Fibroblast of the aortic adventitia (primary cell): Measurements from ENCODE around the gene NFKBIB. TPM values are rescaled to one million over a fixed set of nuclear protein-coding genes. Genes with fewer than 3 reads are reported as not detected.

ENCODE experiments used
- DNase-seq: peaks from one replicate; pipeline ENCODE4 v3.0.0-alpha.2; 2010; ENCODE audit warnings: low read depth
- H3K4me3 ChIP-seq: 2 replicates; pipeline ENCODE4 v1.5.1; 2011; ENCODE audit warnings: low read depth, mild to moderate bottlenecking, control low read depth, low read length, moderate library complexity
- CTCF ChIP-seq: IDR thresholded peaks from 2 replicates; pipeline ENCODE4 v1.5.1; 2011; ENCODE audit warnings: mild to moderate bottlenecking, low read length, control low read depth, inconsistent platforms; ENCODE audit not compliant: insufficient read depth
- total RNA-seq: library from RNA; depleted of rRNA; stranded (reverse); fragments of >200 nt; gene quantifications from 2 replicates; pipeline ENCODE4 v1.2.3, GENCODE V29; 2012; ENCODE audit warnings: low replicate concordance

Gene NFKBIB
- total RNA-seq, 1 donor, result 8.0 TPM

DNA sequence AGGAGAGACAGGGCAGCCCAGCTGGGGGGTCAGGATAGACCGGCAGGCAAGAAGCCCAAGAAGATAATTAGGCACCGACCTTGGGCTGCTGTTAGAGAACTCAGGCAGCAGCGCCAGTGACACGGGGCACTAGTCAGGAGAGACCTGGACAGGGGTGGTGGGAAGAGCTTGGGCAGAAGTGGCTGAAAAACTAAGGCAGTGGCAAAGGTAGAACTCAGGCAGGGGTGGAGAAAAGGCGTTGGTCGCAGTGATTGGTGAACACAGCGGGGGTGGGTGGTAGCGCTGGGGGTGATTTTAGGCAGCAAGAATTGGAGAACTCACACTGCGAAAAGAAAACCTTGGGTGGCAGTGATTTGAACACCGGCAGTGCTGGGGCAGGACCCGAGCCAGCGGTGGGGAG, 7.9 kb downstream of the NFKBIB start:
- H3K4me3 ChIP-seq, result no peak overlapping the region
- no peak for TF ChIP-seq CTCF
- no peak for DNase-seq

- no peak overlapping the region for H3K4me3 ChIP-seq
- DNase-seq, result no peak
- no peak for TF ChIP-seq CTCF
Measured at GRCh38 chr19:38908911-38909310, 9.1 kb downstream of the NFKBIB start.

DNA sequence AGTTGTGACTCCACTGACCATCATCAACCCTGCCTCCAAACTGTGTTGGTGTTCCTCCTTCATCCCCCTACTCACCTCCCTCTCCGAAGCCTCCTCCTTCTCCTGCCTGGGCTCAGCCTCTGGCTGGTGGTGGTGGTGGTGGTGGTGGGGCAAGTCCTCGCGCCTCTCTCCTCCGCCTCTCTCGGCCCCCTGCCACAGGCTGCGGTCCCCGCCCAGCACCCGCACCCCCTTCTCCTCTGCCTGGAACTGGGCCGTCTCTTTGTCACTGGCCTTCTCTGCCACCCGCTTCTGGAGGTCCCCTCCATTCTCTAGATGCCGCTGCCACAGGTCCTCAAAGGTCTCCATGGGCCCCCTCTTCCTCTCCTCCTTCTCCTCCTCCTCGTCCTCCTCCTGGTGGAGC, 10.7 kb downstream of the NFKBIB start:
- no peak overlapping the region for H3K4me3 ChIP-seq
- TF ChIP-seq CTCF, result no peak
- no peak for DNase-seq

DNA sequence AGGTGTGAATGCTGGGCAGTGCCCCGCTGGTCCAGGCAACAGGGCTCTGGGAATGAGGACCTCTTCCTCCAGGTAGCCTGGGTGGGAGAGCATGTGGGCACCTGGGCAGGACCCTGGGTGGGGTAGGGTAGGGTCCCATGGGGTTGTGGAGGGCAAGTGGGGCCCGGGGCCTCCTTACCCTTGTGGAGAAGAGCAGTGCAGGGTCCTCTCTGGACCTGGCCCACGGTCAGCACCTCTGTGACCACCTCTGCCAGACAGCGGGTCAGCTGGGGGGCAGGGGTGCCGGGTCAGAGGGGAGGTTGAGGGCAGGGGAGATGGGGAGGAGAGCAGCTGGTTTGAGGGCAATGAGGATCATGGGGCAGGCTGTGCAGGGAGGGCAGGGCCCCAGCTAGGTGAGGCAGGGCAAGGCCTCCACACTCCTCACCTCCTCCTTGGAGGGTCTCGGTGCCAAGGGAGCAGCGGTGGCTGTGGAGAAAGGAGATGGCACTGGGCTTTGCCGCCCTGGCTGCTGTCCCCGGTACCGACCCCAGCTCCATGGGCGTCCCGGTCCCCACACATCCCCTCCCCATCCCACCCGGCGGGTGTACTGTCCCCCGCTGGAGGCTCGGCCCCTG, 11.7 kb downstream of the NFKBIB start:
- no peak for TF ChIP-seq CTCF
- no peak for DNase-seq
- H3K4me3 ChIP-seq, result no peak overlapping the region

DNA sequence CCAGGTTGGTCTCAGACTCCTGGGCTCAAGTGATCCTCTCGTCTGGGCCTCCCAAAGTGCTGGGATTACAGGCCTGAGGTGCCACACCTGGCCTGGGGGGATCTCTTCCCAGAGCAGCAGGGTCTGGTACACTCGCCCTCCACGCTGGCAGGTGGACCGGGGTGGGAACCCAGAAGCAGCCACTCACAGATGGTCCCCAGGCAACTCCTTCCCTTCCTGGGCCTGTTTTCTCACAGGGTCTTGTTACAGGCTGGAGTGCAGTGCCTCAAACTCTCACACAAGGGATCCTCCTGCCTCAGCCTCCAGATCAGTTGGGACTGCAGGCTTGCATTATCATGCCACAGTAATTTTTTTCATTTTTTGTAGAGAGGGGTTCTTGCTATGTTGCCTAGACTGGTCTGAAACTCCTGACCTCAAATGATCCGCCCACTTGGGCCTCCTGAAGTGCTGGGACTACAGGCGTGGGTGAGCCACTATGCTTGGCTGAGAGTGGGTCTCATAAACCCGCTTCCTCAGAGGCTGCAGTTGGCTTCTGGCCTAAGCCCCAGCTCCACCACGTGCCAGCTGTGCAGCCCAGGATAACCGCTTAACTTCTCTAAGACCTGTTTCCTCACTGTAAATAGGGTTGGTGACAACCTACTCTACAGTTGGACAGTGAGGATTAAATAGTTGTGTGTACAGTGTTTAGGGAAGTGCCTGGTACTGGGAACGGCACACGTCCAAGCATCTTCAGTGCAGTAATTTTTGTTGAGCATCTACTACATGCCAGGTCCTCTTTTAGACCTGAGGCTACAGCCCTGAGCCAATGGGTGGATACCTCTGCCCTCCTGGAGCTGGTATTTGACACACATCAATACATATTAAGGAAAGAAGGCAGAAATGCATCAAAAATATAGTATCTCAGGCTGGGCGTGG, 13.1 kb downstream of the NFKBIB start:
- H3K4me3 ChIP-seq, result no peak overlapping the region
- TF ChIP-seq CTCF, result no peak
- DNase-seq, result no peak

GRCh38 chr19:38913958-38914357, 14.2 kb downstream of the NFKBIB start:
- no peak for TF ChIP-seq CTCF

More at GRCh38 chr19:38913958-38914357, 14.2 kb downstream of the NFKBIB start:
- H3K4me3 ChIP-seq, result no peak overlapping the region
- DNase-seq, result no peak
